ENCODE data around the gene TRIM5. TPM values are rescaled to one million over a fixed set of nuclear protein-coding genes. Genes with fewer than 3 reads are reported as not detected.

Gene TRIM5
- total RNA-seq, 1 experiment from 2014 or later, result 21.5 TPM

- Mint-ChIP-seq H3K9me3 (no peaks in the 10 kb centered on the region), H3K27ac (0 out of 7 replicates have a peak overlapping the region, but pooled peaks of 2 of the 3 experiments have one; percentile 45 to 50), H3K4me3 (no peak overlapping the region), H3K4me1 (no peaks in the 10 kb centered on the region), H3K27me3 (ENCODE audit: low read depth) (no peaks in the 10 kb centered on the region), H3K36me3 (ENCODE audit: insufficient read depth in 1 of 3, low read depth in 3 of 3) (peaks cover 2 to 45% (median 5%) of the 10 kb centered on the region in 3 experiments; a peak in 6 of 7 replicates)
- Histone ChIP-seq H3K23ac (ENCODE audit: insufficient read length, low read depth, low read length) (no peak overlapping the region), H3K27ac (ENCODE audit: insufficient read length, low read depth, low read length) (no peak overlapping the region), H4K5ac (ENCODE audit: insufficient read length, low read depth, low read length) (no peak overlapping the region), H4K91ac (ENCODE audit: insufficient read length, low read depth, low read length) (no peak overlapping the region), H3K9ac (ENCODE audit: extremely low read depth, insufficient read length, low read length) (no peak overlapping the region), H3K23me2 (ENCODE audit: insufficient read length, low read depth, low read length, poor library complexity, severe bottlenecking) (no peaks in the 10 kb centered on the region), H2AK5ac (ENCODE audit: insufficient read length, low read length) (no peak overlapping the region), H3K4ac (ENCODE audit: low read depth, low read length) (no peak overlapping the region), H2AFZ (ENCODE audit: low read length) (no peak overlapping the region), H2BK12ac (ENCODE audit: insufficient read length, low read depth, low read length) (no peak overlapping the region), H2BK20ac (ENCODE audit: low read depth, low read length, poor library complexity, severe bottlenecking) (no peak overlapping the region), H3K56ac (ENCODE audit: insufficient read length, low read depth, low read length) (no peak overlapping the region), H4K20me1 (ENCODE audit: control insufficient read depth, insufficient read depth, insufficient read length) (no peaks in the 10 kb centered on the region), H3T11ph (ENCODE audit: low read length) (no peak overlapping the region), H3K79me2 (ENCODE audit: insufficient read depth, low read length) (no peaks in the 10 kb centered on the region), H3K9me3 (ENCODE audit: control insufficient read depth, low read depth, low read length) (no peaks in the 10 kb centered on the region), H3K4me2 (ENCODE audit: insufficient read depth, insufficient read length, low read length) (no peak overlapping the region), H3K18ac (ENCODE audit: insufficient read length, low read depth, low read length) (no peak overlapping the region), H4K8ac (replicated peaks; ENCODE audit: insufficient read length, low read depth, low read length) (no peak overlapping the region), H3K79me1 (ENCODE audit: insufficient read depth, low read depth, low read length, poor library complexity, severe bottlenecking) (no peaks in the 10 kb centered on the region), H2BK15ac (ENCODE audit: low read depth, low read length) (no peak overlapping the region), H2BK120ac (ENCODE audit: low read depth, low read length, poor library complexity, severe bottlenecking) (no peak overlapping the region), H3K27me3 (ENCODE audit: insufficient read depth, low read length) (no peaks in the 10 kb centered on the region), H2BK5ac (ENCODE audit: insufficient read length, low read length) (no peak overlapping the region), H3K4me1 (ENCODE audit: insufficient read depth, low read length) (no peaks in the 10 kb centered on the region), H3K14ac (ENCODE audit: insufficient read depth, low read length) (no peak overlapping the region)
- DNase-seq, result no peak
- TF ChIP-seq CTCF (conservative IDR thresholded peaks at IDR 0.05), result no peak
- no CpG with 5 or more reads among the region's 5 CpGs for WGBS (ENCODE audit: extremely low coverage, insufficient read length, low lambda C conversion rate)
Measured at GRCh38 chr11:5665746-5666401, 19.0 kb downstream of the TRIM5 start.
